CD4-positive, alpha-beta T cell treated with Interleukin-15 for 4 hours (primary cell): ENCODE measurements around the gene PPP1R9B.

Experiments used
- DNase-seq: peaks from one replicate; pipeline ENCODE4 v3.0.0-alpha.2; 2020; ENCODE audit warnings: low spot score

The PPP1R9B gene

DNA sequence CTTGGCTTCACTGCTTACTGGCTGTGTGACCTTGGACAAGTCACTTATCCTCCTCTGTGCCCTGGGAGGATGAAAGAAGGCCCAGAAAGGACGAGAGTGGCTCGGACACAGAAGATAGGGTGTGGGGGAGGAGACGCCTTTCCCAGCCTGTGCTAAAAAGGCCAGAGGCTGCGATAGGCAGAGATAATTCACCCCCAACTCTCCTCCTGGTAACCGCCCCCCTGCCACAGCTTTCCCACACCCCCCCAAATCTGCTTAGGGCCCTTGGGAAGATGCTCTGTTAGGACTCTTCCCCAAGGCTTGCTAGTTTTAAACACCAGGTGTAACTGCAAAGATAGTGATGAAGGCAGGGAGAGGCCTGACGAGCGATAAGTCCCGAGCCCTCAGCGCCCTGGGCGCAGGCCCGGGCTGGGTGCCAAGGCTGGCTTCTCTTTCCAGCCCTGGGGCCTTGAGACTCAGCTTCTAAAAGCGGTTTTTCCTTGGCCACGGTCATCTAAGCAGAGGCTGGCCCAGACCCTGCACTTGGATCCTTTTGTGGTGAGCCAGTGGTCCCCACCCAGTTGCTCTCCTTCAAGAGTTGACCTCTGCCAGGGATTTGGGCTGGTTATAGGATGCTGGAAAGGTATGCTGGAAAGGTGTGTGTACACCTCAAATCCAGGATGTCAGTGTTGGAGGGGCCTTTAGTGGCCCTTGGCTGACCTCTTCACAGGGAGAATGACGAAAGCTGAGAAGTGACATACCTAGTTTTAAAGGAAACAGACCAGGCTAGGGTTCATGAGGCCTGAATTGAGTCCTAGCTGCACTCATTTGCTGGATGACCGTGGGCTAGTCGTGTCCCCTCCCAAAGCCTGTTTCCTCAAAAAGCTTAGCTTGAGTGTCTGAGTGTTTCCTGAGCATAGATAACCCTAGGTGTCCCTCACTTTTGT is 3.4 kb upstream of the PPP1R9B start:
- DNase-seq, result no peak

DNA sequence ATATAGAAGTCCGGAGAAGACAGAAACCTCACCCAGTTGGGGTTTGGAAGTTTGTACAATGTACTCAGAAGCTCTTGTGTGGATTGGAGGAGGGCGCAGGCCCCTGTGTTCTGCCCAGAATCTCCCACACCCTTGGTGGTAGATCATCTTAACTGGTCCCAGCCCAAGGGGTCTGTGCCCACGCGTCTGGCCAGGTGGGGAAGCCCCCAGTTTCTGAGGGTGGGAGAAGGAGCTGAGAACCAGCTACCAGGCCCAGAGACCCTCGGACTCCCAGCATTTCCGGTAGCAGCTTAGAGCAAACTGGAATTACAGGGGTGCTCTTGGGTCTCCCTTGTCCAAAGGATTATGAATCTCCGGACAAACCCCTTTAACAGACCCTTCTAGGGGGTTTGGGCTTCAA is 2.3 kb upstream of the PPP1R9B start:
- DNase-seq, result no peak

DNA sequence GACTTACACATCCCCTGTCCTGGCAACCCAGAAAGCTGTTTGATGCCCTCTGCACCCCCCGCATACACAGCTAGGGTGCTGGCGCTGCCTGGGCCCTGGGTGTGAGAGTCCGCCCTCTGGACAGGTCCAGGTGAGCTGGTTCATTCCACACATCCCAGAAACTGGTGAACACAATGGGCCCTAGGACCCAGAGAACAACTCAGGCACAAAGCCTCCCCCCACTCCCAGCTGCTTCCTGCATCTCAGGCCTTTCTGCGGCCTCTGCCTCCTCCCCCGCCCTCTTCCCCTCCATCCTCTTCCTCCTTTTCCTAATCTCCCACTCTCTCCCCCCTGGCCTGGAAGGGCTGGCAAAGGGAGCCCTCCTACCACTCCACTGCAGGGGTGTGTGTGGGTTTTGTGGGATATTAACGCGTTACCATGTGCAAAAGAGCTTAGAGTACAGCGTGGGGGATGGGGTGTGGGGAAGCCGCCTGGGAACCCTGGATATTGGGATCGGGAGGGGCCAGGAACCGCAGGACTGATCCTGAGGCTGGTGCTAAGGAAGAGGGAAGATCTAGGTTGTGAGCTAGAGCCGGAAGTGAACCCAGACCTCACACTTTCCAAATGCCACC is 1.6 kb upstream of the PPP1R9B start:
- peak; percentile 52 for DNase-seq

DNA sequence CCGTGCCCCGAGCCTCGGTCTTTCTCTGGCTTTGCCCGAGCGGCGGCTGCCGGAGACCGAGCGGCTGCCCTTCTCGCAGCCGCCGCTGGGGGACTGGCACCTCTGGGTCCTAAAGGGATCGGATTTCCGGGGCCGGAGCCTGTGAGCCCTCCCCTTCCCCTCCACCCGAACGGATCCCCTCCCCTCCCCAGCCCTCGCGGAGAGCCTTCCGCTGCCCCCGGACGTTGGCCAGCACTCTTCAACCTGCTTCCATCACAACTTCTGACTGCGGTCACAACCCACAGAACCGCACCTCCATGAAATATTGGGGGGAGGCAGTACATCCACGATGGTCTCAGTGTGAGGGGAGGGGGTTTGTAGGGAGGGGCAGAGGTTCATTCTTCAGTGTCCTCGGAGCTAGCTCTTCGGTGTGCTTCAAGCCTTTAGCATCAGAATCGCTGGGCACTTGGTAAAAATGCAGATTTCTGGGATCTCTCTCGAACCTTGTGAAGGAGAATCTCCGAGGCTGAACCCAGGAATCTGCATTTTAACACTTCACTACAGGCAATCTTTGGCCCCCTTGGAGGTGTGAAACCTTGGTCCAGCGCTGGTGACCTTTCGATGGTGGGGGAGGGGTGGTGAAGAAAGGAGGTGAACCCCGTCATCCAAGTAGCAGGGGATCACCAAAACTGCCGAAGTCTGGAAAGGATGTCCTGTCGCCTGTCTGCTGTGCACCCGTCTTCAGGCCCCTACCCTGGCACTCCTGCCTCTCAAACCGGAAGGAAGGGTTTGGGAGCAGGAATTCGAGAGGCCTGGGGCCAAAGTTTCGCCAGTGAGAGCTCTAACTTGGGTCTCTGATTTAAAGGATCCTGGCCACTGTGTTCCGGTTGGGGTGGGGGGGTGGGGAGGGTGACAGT is 812 bp upstream of the PPP1R9B start:
- DNase-seq, result peak; percentile 86

DNA sequence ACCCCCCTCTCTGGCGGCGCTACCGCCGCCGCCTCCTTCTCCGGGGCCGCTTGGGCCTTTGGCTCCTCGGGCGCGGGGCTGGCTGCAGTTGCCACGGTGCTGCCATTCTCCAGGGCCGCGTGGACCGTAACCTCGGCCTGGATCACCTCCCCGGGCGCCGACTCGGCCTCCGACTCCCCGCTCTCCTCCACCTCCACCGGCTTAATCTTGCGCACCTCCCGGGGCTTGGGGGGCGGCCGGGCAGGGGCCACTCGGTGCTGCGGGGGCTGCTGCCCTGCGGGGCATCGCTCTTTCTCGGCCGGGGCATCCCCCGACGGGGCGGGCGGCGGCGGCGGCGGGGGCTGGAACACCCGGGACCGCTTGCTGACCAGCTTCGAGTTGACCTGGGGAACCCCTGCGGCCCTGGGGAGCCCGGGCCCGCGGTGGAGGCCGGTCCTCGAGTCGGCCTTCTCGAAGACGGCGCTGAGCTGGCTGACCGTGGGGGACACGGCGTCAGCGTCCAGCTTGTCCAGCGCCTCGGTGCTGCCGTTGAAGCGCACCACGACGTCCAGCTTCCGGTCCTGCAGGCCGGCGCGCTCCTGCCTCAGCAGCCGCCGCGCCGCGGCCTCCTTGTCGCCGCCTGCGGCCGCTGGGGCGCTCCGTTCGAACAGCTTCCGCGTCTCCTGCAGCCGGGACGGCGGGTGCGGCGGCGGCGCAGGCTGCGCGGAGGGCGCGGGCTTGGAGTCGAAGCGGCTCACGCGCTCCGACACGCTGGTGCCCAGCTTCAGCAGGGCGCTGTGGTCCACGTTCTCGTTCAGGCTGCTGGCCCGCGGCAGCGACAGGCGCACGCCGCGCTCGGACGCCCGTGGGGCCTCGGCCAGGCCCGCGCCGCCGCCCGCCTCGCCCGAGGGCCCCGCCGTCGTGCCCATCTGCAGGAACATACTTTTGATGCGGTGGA is 792 bp downstream of the PPP1R9B start:
- peak; percentile 46 for DNase-seq

- DNase-seq, result no peak
Observed at GRCh38 chr17:50149091-50149416, 1.4 kb downstream of the PPP1R9B start.

- DNase-seq, result peak; percentile 86
Observed at GRCh38 chr17:50148226-50149090, 2.0 kb downstream of the PPP1R9B start.

DNA sequence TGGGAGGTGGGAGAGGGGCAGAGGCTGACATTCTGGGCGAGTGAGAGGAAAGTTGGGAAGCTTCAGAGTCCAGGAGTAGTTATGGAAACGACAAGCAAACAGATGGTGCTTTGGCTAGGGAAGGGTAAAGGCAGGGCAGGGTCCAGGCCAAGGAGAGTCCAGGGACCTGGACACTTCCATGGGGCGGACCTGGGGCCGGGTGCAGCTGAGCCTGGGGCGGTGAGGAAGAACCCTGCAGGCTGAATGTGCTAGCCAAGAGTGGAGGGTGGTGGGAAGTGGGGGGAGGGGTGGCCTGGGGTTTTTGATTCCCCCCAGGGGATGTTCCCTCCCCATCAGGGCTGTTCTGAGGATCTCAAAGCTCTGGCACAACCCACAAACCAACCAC is 2.6 kb downstream of the PPP1R9B start:
- DNase-seq, result no peak

DNA sequence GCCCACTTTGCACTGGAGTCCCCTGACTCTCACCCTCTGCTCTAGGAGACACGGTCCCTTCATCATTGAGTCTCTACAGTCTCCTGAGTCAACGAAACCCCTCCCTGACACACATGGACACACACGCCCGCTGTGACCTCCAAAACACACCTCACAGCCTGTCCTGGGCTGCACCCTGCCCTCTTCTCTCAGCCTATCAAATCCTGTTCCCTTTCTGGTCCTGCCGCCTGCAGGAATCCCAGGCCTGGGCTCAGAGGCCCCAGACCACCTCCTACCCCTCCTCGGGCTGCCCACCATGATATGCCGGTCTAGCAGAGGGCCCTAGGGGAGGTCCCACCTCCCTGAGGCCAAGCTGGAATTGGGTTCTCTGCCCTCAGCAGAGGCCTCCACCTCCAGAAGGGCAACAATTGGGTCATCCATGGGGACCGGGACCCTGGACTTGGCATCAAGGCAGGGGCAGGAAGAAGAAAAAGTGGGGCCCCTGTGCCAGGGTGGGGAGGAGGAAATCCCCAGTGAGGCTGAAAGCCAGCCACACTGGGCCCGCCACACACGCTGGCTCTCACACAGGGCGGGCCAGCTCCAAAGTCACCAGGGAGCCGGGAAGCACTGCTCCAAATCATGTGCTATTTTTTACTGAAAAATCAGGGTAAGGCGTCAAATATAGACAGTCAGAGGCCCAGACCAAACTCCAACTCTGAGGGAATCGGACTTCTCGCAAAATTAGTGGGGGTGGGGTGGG is 3.4 kb downstream of the PPP1R9B start:
- DNase-seq, result no peak

- DNase-seq, result no peak
Observed at GRCh38 chr17:50146230-50146926, 4.1 kb downstream of the PPP1R9B start.

DNA sequence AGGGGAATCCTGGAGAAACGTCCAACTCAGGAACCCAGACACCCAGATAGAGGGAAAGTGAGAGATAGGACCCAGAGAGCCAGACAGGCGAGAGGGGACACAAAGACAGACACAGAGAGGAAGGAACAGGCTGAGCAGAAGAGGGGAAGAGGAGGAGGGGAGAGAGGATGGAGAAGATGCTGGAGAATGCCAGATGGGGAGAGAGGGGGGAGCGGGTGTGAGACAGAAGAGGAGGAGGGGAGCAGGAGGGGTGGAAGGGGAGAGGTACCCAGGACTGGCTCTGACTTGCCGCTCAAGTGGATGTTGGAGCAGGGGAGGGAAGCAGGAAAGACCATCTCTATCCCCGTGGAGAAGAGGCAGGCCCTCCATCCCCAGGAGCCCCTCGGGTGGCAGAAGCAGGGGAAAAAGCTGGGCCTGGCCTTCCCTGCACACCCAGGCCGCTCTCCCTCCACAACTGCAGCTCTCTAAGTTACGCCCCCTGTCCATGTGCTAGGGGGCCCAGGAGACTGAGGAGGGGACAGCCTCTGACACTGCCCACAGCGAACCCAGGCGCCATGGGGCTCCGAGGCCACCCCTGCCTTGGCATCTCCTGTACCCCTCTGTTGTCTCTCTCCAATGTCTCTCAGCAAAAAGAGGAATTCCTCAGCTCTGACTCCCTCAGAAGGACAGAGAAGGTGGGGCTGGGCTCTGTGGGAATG is 4.8 kb downstream of the PPP1R9B start:
- no peak for DNase-seq

DNA sequence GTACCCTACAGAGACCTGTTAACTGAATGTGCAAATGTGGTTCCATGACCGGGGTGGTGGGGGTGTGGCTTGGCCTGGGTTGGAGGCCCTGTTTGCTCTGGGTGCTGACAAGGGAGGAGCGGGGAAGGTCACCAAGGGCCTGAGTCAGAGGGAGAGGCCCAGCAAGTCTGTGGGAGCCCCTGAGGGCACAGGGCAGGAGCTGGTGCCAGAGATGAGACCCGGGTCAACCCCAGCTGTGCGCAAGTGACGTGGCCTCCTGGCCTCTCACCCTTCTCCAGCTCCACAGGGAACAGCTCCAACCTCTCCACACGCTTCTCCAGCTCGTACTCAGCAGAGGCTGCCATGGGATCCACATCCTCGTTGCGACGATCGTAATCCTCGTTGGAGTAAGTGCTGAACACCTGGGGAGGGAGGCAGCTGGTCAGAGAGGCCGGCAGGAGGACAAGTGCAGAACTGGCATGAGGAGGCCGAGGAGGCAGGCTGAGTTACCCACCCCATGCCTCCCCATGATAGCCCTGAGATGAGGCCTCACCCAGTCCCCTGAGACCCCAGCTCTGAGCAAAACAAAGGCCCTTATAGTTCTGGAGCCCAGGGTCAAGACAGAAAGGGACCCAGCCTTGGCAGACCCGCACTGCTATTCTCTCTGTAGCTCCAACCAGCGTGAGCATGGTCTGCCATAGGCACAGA is 5.5 kb downstream of the PPP1R9B start:
- no peak for DNase-seq

GRCh38 chr17:50144355-50144754 is 6.1 kb downstream of the PPP1R9B start:
- DNase-seq, result no peak

DNA sequence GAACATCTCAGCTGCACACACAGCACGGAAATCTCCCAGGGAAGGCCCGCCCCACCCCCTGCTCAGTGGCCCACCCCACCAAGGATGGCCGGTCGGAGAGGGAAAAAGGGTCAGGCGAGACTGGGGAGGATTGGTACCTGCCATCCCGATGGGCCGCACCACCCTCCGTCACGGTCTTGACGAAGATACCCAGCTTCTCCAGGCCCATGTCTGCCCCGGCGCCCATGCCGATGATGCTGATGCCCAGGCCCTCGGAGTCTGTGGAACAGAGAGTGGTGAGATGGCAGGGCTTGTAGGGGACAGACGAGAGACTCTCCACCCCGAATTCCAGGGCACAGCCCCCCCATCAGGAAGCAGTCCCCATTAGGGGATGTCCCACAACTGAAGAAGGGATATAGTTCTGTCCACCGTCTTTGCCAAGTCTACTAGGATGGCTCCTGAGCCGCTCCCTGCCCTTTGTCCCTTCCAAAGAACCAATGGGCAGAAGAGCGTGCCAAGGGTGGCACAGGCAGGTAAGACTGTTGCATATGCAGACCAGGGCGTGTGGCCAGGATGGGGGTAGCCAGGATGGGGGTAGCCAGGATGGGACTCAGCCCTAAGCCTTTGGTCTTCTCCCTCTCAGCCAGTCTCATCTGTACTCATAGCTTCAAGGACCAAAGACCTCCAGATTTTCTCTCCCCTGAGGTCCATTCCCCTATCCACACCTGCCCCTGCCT is 6.9 kb downstream of the PPP1R9B start:
- no peak for DNase-seq

- DNase-seq, result no peak
Observed at GRCh38 chr17:50141745-50142110, 8.7 kb downstream of the PPP1R9B start.

DNA sequence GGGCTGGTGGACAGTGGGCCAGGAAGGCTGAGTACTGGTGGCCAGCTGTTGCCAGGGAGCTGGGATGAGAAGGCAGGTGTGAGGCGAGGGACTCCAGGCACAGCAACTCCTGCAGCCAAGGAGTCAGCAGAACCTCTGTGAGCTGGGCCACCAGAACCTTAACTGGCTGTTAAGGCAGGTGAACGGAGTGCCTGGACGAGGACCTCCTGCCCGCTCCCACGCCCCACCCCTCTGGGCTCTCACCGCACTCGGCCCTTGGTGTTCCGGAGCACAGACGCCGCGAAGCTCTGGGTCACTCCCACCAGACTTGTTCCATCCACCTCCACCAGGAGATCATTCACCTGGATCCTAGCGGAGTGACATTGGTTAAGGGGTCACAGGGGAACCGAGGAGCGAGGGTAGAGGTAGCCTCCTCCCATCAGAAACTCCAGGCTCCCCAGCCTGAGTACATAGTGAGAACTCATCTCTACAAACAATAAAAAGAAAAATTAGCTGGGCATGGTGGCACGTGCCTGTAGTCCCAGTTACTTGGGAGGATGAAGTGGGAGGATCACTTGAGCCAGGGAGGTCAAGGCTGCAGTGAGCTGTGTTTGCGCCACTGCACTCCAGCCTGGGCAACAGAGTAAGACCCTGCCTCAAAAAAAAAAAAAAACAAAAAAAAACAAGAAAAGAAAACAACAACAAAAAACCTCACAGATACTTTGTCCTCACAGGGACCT is 9.3 kb downstream of the PPP1R9B start:
- no peak for DNase-seq
